PC-9 (cell line): ENCODE data around the gene CD84. TPM values are rescaled to one million over a fixed set of nuclear protein-coding genes. Genes with fewer than 3 reads are reported as not detected.

ENCODE experiments used
- BruUV-seq: library from RNA; stranded (reverse); fragments of 400-500 nt; replicated peaks from 2 replicates; lab custom pipeline; 2021; lab: Mats Ljungman, UMichigan
- CTCF ChIA-PET: fragments of 300-600 bp; sonication (Branson Sonifier 250); formaldehyde crosslinking; loops from one replicate; lab custom pipeline; 2022; ENCODE audit warnings: antibody characterized with exemption; lab: Charles Lee
- POLR2A ChIA-PET: fragments of 300-600 bp; sonication (Branson Sonifier 250); formaldehyde crosslinking; loops from one replicate; lab custom pipeline; 2022; ENCODE audit warnings: antibody characterized with exemption; ENCODE audit not compliant: unreplicated experiment; lab: Charles Lee
- DNase-seq, 2 experiments: peaks; one replicate each; pipeline versions ENCODE4 v3.0.0 to v3.0.0-alpha.2; 2015 to 2022; ENCODE audit warnings: mixed read lengths in 1 of 2
- H2AFZ ChIP-seq: fragments of 200-600 bp; sonication (generic); 2 replicates; pipeline ENCODE4 v1.8.1; 2017; ENCODE audit warnings: antibody characterized with exemption
- H3F3A ChIP-seq: fragments of 200-600 bp; sonication (generic); 2 replicates; pipeline ENCODE4 v1.8.1; 2017; ENCODE audit warnings: antibody characterized with exemption, mild to moderate bottlenecking, low read depth; ENCODE audit not compliant: insufficient read depth
- H3K27ac ChIP-seq: fragments of 200-600 bp; sonication (generic); 2 replicates; pipeline ENCODE4 v1.6.1; 2016; ENCODE audit warnings: mixed run types
- H3K27me3 ChIP-seq: fragments of 200-600 bp; sonication (generic); 2 replicates; pipeline ENCODE4 v1.6.1; 2016; ENCODE audit warnings: low read depth, mixed run types; ENCODE audit not compliant: insufficient read depth
- H3K36me3 ChIP-seq: fragments of 200-600 bp; sonication (generic); 2 replicates; pipeline ENCODE4 v1.6.1; 2016; ENCODE audit warnings: low read depth, mixed run types
- H3K4me1 ChIP-seq: fragments of 200-600 bp; sonication (generic); replicated peaks from 2 replicates; pipeline ENCODE4 v1.6.1; 2016; ENCODE audit warnings: mixed run types; ENCODE audit not compliant: insufficient read depth
- H3K4me2 ChIP-seq: fragments of 200-600 bp; sonication (generic); 2 replicates; pipeline ENCODE4 v1.6.1; 2017; ENCODE audit warnings: mixed run types
- H3K4me3 ChIP-seq: fragments of 200-600 bp; sonication (generic); 2 replicates; pipeline ENCODE4 v1.6.1; 2016; ENCODE audit warnings: mixed run types
- H3K79me2 ChIP-seq: fragments of 200-600 bp; sonication (generic); 2 replicates; pipeline ENCODE4 v1.6.1; 2017; ENCODE audit warnings: low read depth, mixed run types
- H3K9me2 ChIP-seq: fragments of 200-600 bp; sonication (generic); 2 replicates; pipeline ENCODE4 v1.8.1; 2017; ENCODE audit warnings: mild to moderate bottlenecking; ENCODE audit not compliant: insufficient read depth
- H3K9me3 ChIP-seq: fragments of 200-600 bp; sonication (generic); 2 replicates; pipeline ENCODE4 v1.8.1; 2016; ENCODE audit warnings: low read depth; ENCODE audit not compliant: insufficient read depth
- H4K20me1 ChIP-seq: fragments of 200-600 bp; sonication (generic); 2 replicates; pipeline ENCODE4 v1.8.1; 2017; ENCODE audit not compliant: insufficient read depth
- CTCF ChIP-seq: fragments of 200-600 bp; sonication (generic); conservative IDR thresholded peaks from 2 replicates; pipeline ENCODE4 v1.6.1; 2017; ENCODE audit warnings: mixed run types, antibody characterized with exemption, mild to moderate bottlenecking, moderate library complexity
- EZH2 ChIP-seq: fragments of 200-600 bp; sonication (generic); IDR thresholded peaks from 2 replicates; pipeline ENCODE4 v1.8.0; 2017; ENCODE audit warnings: antibody characterized with exemption, low read depth
- intact Hi-C: fragments of 100-400 bp; cut with micrococcal nuclease; formaldehyde crosslinking; loops from one replicate; pipeline ENCODE4 v1.10.0; 2022; ENCODE audit not compliant: unreplicated experiment
- total RNA-seq: library from RNA; stranded (reverse); gene quantifications from 2 replicates; pipeline ENCODE4 v1.2.3, GENCODE V29; 2021

The CD84 gene
- total RNA-seq, 1 experiment from 2014 or later, result not detected

- no peak for DNase-seq
- no peaks in the 10 kb centered on the region for H3K36me3 ChIP-seq
- no peaks in the 10 kb centered on the region for H3K9me3 ChIP-seq
- H3K4me2 ChIP-seq, result no peak overlapping the region
- no peak for TF ChIP-seq EZH2
- no peak for TF ChIP-seq CTCF
- no peaks in the 10 kb centered on the region for H3K4me1 ChIP-seq
- no peaks in the 10 kb centered on the region for H3K9me2 ChIP-seq
- H4K20me1 ChIP-seq, result no peaks in the 10 kb centered on the region
- no peak overlapping the region for H3K4me3 ChIP-seq
- peaks cover 17% of the 10 kb centered on the region for H3K27me3 ChIP-seq
- H3F3A ChIP-seq, result no peaks in the 10 kb centered on the region
- no peak overlapping the region for H2AFZ ChIP-seq
- H3K27ac ChIP-seq, result no peak overlapping the region
- ChIA-PET POLR2A (no interaction called here), CTCF (no interaction called here)
- no peaks in the 10 kb centered on the region for H3K79me2 ChIP-seq
- BruUV-seq, result no TSS peak
- intact Hi-C loops, result no loop called here
Measured at GRCh38 chr1:160550572-160551034, 28.7 kb downstream of the CD84 start.

- Histone ChIP-seq H2AFZ (no peak overlapping the region), H3K4me3 (no peak overlapping the region), H3F3A (no peaks in the 10 kb centered on the region), H3K4me1 (no peaks in the 10 kb centered on the region), H3K4me2 (no peak overlapping the region), H4K20me1 (no peaks in the 10 kb centered on the region), H3K9me3 (no peaks in the 10 kb centered on the region), H3K79me2 (no peaks in the 10 kb centered on the region), H3K27me3 (peaks cover 11% of the 10 kb centered on the region), H3K27ac (no peak overlapping the region), H3K9me2 (no peaks in the 10 kb centered on the region), H3K36me3 (no peaks in the 10 kb centered on the region)
- no peak for DNase-seq
- intact Hi-C loops, result no loop called here
- BruUV-seq, result no TSS peak
- POLR2A ChIA-PET, result no interaction called here
- CTCF ChIA-PET, result no interaction called here
- TF ChIP-seq EZH2 (no peak), CTCF (no peak)
Measured at GRCh38 chr1:160549665-160550006, 29.7 kb downstream of the CD84 start.

GRCh38 chr1:160548960-160549664 is 30.2 kb downstream of the CD84 start:
- Histone ChIP-seq H4K20me1 (no peaks in the 10 kb centered on the region), H3K27ac (no peak overlapping the region), H3K36me3 (no peaks in the 10 kb centered on the region), H3K9me3 (no peaks in the 10 kb centered on the region), H3K79me2 (no peaks in the 10 kb centered on the region), H3K4me2 (no peak overlapping the region), H3F3A (no peaks in the 10 kb centered on the region), H3K4me3 (no peak overlapping the region), H2AFZ (no peak overlapping the region), H3K4me1 (no peaks in the 10 kb centered on the region), H3K9me2 (no peaks in the 10 kb centered on the region), H3K27me3 (peaks cover 7% of the 10 kb centered on the region)
- ChIA-PET POLR2A (no interaction called here), CTCF (no interaction called here)
- DNase-seq, result no peak
- BruUV-seq, result no TSS peak
- intact Hi-C loops, result no loop called here
- TF ChIP-seq EZH2 (no peak), CTCF (no peak)
